ENCODE data around the gene HBS1L. TPM values are rescaled to one million over a fixed set of nuclear protein-coding genes. Genes with fewer than 3 reads are reported as not detected.

HBS1L gene
- polyA plus RNA-seq, 1 donor from 2014 or later: 103 TPM

GRCh38 chr6:134997133-134997995 lies 57.3 kb downstream of the HBS1L start:
- Histone ChIP-seq H3K27me3 (ENCODE audit: insufficient read depth, low read depth, low read length) (no peaks in the 10 kb centered on the region), H3F3A (ENCODE audit: insufficient read depth, low read length, poor library complexity, severe bottlenecking) (no peaks in the 10 kb centered on the region), H3K4me3 (ENCODE audit: low read length) (no peak overlapping the region), H3K79me2 (replicated peaks; ENCODE audit: insufficient read depth, low read length) (no peaks in the 10 kb centered on the region), H2AFZ (ENCODE audit: low read depth, low read length) (no peak overlapping the region), H3K9ac (ENCODE audit: low read length) (no peak overlapping the region), H3K27ac (ENCODE audit: low read length) (no peak overlapping the region), H3K9me3 (ENCODE audit: low read length) (no peaks in the 10 kb centered on the region), H3K9me2 (ENCODE audit: insufficient read depth, low read length) (no peaks in the 10 kb centered on the region), H3K4me2 (ENCODE audit: low read length) (no peak overlapping the region), H4K20me1 (ENCODE audit: insufficient read depth) (no peaks in the 10 kb centered on the region), H3K36me3 (ENCODE audit: insufficient read depth, low read length) (no peaks in the 10 kb centered on the region)
- TF ChIP-seq POLR2AphosphoS5 (IDR thresholded peaks at IDR 0.05) (no peak), CTCF (IDR thresholded peaks at IDR 0.05; ENCODE audit: poor library complexity, severe bottlenecking) (no peak), SMC3 (conservative IDR thresholded peaks at IDR 0.05; ENCODE audit: poor library complexity) (no peak), RAD21 (conservative IDR thresholded peaks at IDR 0.05) (no peak), EP300 (conservative IDR thresholded peaks at IDR 0.05; ENCODE audit: poor library complexity, severe bottlenecking) (no peak), REST (IDR thresholded peaks at IDR 0.05; ENCODE audit: borderline replicate concordance) (no peak), MXI1 (conservative IDR thresholded peaks at IDR 0.05; ENCODE audit: poor library complexity, severe bottlenecking) (no peak), TAF1 (IDR thresholded peaks at IDR 0.05; ENCODE audit: low read depth) (no peak), EZH2 (IDR thresholded peaks at IDR 0.05; ENCODE audit: borderline replicate concordance, insufficient read depth, low read length, poor library complexity, severe bottlenecking) (no peak)

GRCh38 chr6:134995536-134995935 lies 59.1 kb downstream of the HBS1L start:
- Histone ChIP-seq H3K36me3 (ENCODE audit: insufficient read depth, low read length) (no peaks in the 10 kb centered on the region), H3K4me2 (ENCODE audit: low read length) (no peak overlapping the region), H3K79me2 (replicated peaks; ENCODE audit: insufficient read depth, low read length) (no peaks in the 10 kb centered on the region), H3K27me3 (ENCODE audit: insufficient read depth, low read depth, low read length) (no peaks in the 10 kb centered on the region), H3K9me3 (ENCODE audit: low read length) (no peaks in the 10 kb centered on the region), H3F3A (ENCODE audit: insufficient read depth, low read length, poor library complexity, severe bottlenecking) (no peaks in the 10 kb centered on the region), H3K9ac (ENCODE audit: low read length) (no peak overlapping the region), H3K9me2 (ENCODE audit: insufficient read depth, low read length) (no peaks in the 10 kb centered on the region), H2AFZ (ENCODE audit: low read depth, low read length) (no peak overlapping the region), H4K20me1 (ENCODE audit: insufficient read depth) (no peaks in the 10 kb centered on the region), H3K27ac (ENCODE audit: low read length) (no peak overlapping the region), H3K4me3 (ENCODE audit: low read length) (no peak overlapping the region)
- TF ChIP-seq TAF1 (IDR thresholded peaks at IDR 0.05; ENCODE audit: low read depth): no peak
- no peak for TF ChIP-seq REST (IDR thresholded peaks at IDR 0.05; ENCODE audit: borderline replicate concordance)
- TF ChIP-seq EZH2 (IDR thresholded peaks at IDR 0.05; ENCODE audit: borderline replicate concordance, insufficient read depth, low read length, poor library complexity, severe bottlenecking): no peak
